ENCODE results near the gene DNAH8. TPM values are rescaled to one million over a fixed set of nuclear protein-coding genes. Genes with fewer than 3 reads are reported as not detected.

Gene DNAH8
- total RNA-seq, 1 experiment from 2014 or later: not detected

DNA sequence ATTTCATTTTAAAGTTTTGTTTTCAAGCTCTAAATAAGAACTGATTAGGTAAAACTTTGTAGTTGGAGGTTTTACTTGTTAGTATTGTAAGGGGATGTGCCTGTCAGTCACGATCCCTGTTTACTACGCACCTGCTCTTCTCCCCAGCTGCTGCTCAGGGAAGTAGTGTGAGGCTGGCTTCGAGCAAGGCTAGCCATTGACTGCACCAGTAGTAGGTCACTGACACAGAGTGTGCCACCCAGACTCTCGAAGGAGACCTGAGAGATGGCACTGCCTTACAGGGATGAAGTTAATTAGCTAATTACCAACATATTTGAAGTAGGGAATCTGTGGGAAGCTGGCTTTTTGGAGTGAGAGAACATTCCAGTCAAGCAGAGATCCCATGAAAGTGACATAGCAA is 89.2 kb downstream of the DNAH8 start:
- ChIA-PET POLR2A (no interaction called here), CTCF (interaction anchor here (1.1 to 1.6 kb wide), 2 partner anchors 8 to 31 kb away, joined by 3 read pairs; no protein-coding TSS in a partner anchor), RAD21 (ENCODE audit: low non-redundant PET in 1 of 2, low total read pairs in 2 of 2, uncharacterized antibody in 2 of 2, unreplicated experiment in 2 of 2) (no interaction called here)
- Histone ChIP-seq H3K27me3 (ENCODE audit: insufficient read depth, low read length) (peaks cover 53% of the 10 kb centered on the region), H3K36me3 (ENCODE audit: control insufficient read depth in 1 of 2, insufficient read depth in 2 of 2, low read length in 2 of 2) (no peaks in the 10 kb centered on the region), H3K27ac (ENCODE audit: low read depth, low read length) (no peak overlapping the region), H3K4me1 (ENCODE audit: control insufficient read depth in 1 of 2, insufficient read depth in 2 of 2, low read length in 2 of 2) (no peaks in the 10 kb centered on the region), H3K4me2 (ENCODE audit: low read length) (no peak overlapping the region), H3K4me3 (replicated peaks in 1 of 2; ENCODE audit: low read depth in 1 of 2, low read length in 2 of 2) (no peak overlapping the region), H3K9me2 (ENCODE audit: insufficient read depth) (no peaks in the 10 kb centered on the region), H3K79me2 (ENCODE audit: insufficient read depth, low read length) (no peaks in the 10 kb centered on the region), H3K9me3 (ENCODE audit: control insufficient read depth in 1 of 2, insufficient read depth in 1 of 2, low read depth in 1 of 2, low read length in 2 of 2) (no peaks in the 10 kb centered on the region), H4K20me1 (ENCODE audit: insufficient read depth) (no peaks in the 10 kb centered on the region), H3K9ac (ENCODE audit: low read length) (no peak overlapping the region), H2AFZ (ENCODE audit: low read depth, low read length, poor library complexity, severe bottlenecking) (no peak overlapping the region)
- DNase-seq (ENCODE audit: low read depth, low spot score): no peak
- TF ChIP-seq CBX3 (IDR thresholded peaks at IDR 0.05; ENCODE audit: low read depth) (no peak), POLR2A (IDR thresholded peaks at IDR 0.05; ENCODE audit: borderline replicate concordance, extremely low read depth, insufficient read depth, insufficient read length) (no peak), ZNF274 (IDR thresholded peaks at IDR 0.05; ENCODE audit: low read depth, low read length) (no peak), EZH2 (IDR thresholded peaks at IDR 0.05) (no peak), JUND (IDR thresholded peaks at IDR 0.05) (no peak), CEBPB (IDR thresholded peaks at IDR 0.05; ENCODE audit: low read depth) (no peak), RAD21 (IDR thresholded peaks at IDR 0.05; ENCODE audit: low read depth) (no peak), ZFX (IDR thresholded peaks at IDR 0.05) (no peak), TCF7L2 (IDR thresholded peaks at IDR 0.05; ENCODE audit: borderline replicate concordance, extremely low read depth, insufficient read depth, insufficient read length) (no peak), SIN3A (IDR thresholded peaks at IDR 0.05; ENCODE audit: low read depth) (no peak), SRF (IDR thresholded peaks at IDR 0.05; ENCODE audit: low read depth) (no peak), POLR2AphosphoS5 (IDR thresholded peaks at IDR 0.05; ENCODE audit: low read depth, low read length) (no peak), ELF1 (IDR thresholded peaks at IDR 0.05; ENCODE audit: borderline replicate concordance, low read depth) (no peak), EGR1 (IDR thresholded peaks at IDR 0.05; ENCODE audit: low read depth) (no peak)
- TF ChIP-seq, protein P1, sequence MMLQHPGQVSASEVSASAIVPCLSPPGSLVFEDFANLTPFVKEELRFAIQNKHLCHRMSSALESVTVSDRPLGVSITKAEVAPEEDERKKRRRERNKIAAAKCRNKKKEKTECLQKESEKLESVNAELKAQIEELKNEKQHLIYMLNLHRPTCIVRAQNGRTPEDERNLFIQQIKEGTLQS (IDR thresholded peaks at IDR 0.05): no peak
- TF ChIP-seq, protein P2, sequence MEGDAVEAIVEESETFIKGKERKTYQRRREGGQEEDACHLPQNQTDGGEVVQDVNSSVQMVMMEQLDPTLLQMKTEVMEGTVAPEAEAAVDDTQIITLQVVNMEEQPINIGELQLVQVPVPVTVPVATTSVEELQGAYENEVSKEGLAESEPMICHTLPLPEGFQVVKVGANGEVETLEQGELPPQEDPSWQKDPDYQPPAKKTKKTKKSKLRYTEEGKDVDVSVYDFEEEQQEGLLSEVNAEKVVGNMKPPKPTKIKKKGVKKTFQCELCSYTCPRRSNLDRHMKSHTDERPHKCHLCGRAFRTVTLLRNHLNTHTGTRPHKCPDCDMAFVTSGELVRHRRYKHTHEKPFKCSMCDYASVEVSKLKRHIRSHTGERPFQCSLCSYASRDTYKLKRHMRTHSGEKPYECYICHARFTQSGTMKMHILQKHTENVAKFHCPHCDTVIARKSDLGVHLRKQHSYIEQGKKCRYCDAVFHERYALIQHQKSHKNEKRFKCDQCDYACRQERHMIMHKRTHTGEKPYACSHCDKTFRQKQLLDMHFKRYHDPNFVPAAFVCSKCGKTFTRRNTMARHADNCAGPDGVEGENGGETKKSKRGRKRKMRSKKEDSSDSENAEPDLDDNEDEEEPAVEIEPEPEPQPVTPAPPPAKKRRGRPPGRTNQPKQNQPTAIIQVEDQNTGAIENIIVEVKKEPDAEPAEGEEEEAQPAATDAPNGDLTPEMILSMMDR (IDR thresholded peaks at IDR 0.05 in 2 of 3, conservative IDR thresholded peaks at IDR 0.05 in 1 of 3; ENCODE audit: borderline replicate concordance in 1 of 3, insufficient read depth in 1 of 3, low read depth in 2 of 3, low read length in 2 of 3): no peak
- TF ChIP-seq, protein P3, sequence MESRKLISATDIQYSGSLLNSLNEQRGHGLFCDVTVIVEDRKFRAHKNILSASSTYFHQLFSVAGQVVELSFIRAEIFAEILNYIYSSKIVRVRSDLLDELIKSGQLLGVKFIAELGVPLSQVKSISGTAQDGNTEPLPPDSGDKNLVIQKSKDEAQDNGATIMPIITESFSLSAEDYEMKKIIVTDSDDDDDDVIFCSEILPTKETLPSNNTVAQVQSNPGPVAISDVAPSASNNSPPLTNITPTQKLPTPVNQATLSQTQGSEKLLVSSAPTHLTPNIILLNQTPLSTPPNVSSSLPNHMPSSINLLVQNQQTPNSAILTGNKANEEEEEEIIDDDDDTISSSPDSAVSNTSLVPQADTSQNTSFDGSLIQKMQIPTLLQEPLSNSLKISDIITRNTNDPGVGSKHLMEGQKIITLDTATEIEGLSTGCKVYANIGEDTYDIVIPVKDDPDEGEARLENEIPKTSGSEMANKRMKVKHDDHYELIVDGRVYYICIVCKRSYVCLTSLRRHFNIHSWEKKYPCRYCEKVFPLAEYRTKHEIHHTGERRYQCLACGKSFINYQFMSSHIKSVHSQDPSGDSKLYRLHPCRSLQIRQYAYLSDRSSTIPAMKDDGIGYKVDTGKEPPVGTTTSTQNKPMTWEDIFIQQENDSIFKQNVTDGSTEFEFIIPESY (IDR thresholded peaks at IDR 0.05; ENCODE audit: extremely low read depth, insufficient replicate concordance, low read length): no peak
- TF ChIP-seq, protein P4, sequence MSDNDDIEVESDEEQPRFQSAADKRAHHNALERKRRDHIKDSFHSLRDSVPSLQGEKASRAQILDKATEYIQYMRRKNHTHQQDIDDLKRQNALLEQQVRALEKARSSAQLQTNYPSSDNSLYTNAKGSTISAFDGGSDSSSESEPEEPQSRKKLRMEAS (IDR thresholded peaks at IDR 0.05): no peak
- BruUV-seq (replicated peaks): no TSS peak
- ATAC-seq: no peak
- intact Hi-C loops (cut with micrococcal nuclease): no loop called here
